Regular cardiac myocyte (primary cell): ENCODE measurements around the gene RDH11. TPM values are rescaled to one million over a fixed set of nuclear protein-coding genes. Genes with fewer than 3 reads are reported as not detected.

ENCODE experiments used
- total RNA-seq: library from RNA; depleted of rRNA; stranded (reverse); fragments of >200 nt; gene quantifications from 2 replicates; pipeline ENCODE4 v1.2.3, GENCODE V29; 2014

RDH11 gene
- total RNA-seq, result 132 and 152 TPM in 2 replicates

GRCh38 chr14:67695394-67695949, at the start of gene RDH11:
Gene RDH11 (minus strand): TSS chr14:67695764. CDS start chr14:67695703, 61 bp downstream.

GRCh38 chr14:67701492-67701891, 5.9 kb upstream of the RDH11 start, which contains the start of gene RDH12:
Gene RDH12 (plus strand): TSS chr14:67701886. CDS start chr14:67722643, 20,757 bp downstream.

GRCh38 chr14:67674480-67675218, 20.9 kb downstream of the RDH11 start, which contains the start of gene VTI1B:
Gene VTI1B (minus strand): TSS chr14:67674632. CDS start chr14:67674489, 143 bp downstream.

Other genes with a start within 250 kb of the RDH11 start
- under 0.01 and 4.5 TPM in 2 replicates for gene TMEM229B, start 207.0 kb downstream of the RDH11 start, total RNA-seq
- gene PLEKHH1, start 162.5 kb downstream of the RDH11 start, total RNA-seq, result 0.38 and 0.56 TPM in 2 replicates
- 12.7 and 16.5 TPM in 2 replicates for gene PIGH, start 95.5 kb downstream of the RDH11 start, total RNA-seq
- 5.4 and 7.9 TPM in 2 replicates for gene ARG2, start 75.8 kb downstream of the RDH11 start, total RNA-seq
- 63.1 and 73.6 TPM in 2 replicates for gene VTI1B, start 21.1 kb downstream of the RDH11 start, total RNA-seq
- under 0.01 TPM in 1 of 2 replicates, not detected in the other for gene RDH12, start 6.1 kb upstream of the RDH11 start, total RNA-seq
- 11.3 and 17.8 TPM in 2 replicates for gene ZFYVE26, start 120.8 kb upstream of the RDH11 start, total RNA-seq
- 16.7 and 21.1 TPM in 2 replicates for gene RAD51B, start 124.0 kb upstream of the RDH11 start, total RNA-seq